ENCODE results near the gene MYLK3. TPM values are rescaled to one million over a fixed set of nuclear protein-coding genes. Genes with fewer than 3 reads are reported as not detected.

The MYLK3 gene
- total and polyA plus RNA-seq, 3 donors from 2014 or later: 18.4 to 88.8 (median 63.4) TPM

GRCh38 chr16:46718214-46718613, 29.9 kb downstream of the MYLK3 start:
- Histone ChIP-seq H3K4me3 (no peak overlapping the region), H3K36me3 (ENCODE audit: low read depth, missing control alignments) (no peaks in the 10 kb centered on the region), H3K4me1 (no peaks in the 10 kb centered on the region), H3K9me3 (no peaks in the 10 kb centered on the region), H3K27ac (no peak overlapping the region), H3K27me3 (no peaks in the 10 kb centered on the region)
- intact Hi-C loops (cut with DNase I; ENCODE audit: low total_unique reads): no loop called here
- WGBS, 2 donors: 82 to 83% methylated on average over 8 of the region's 8 CpGs
- TF ChIP-seq CTCF (IDR thresholded peaks at IDR 0.05): no peak
- no peak for TF ChIP-seq POLR2A (IDR thresholded peaks at IDR 0.05)
- no peak for DNase-seq

DNA sequence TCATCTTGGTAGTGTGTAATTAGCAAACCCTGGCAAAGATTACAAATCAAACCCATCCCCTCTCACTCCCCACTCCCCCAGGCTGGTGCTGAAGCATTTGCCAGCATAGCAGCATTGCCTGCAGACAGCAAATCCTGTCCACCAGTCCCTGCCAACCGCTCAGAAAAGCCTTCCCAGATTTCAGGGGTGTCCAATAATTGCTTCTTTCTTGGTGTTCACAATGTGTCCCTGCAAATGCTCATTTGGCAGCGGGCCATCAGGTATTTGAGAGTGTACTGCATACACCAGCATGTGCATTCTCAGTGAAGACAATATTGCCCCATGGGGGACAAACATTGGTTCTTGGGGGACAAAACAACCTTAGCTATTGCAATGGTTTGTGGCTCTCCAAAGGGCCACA, 30.5 kb downstream of the MYLK3 start:
- no peaks in the 10 kb centered on the region for H3K27me3 ChIP-seq
- H3K4me1 ChIP-seq: no peaks in the 10 kb centered on the region
- intact Hi-C loops (cut with DNase I; ENCODE audit: low total_unique reads): no loop called here
- 81 to 89% methylated on average over 2 of the region's 2 CpGs for WGBS, 2 donors
- no peaks in the 10 kb centered on the region for H3K9me3 ChIP-seq
- DNase-seq: no peak
- no peak overlapping the region for H3K4me3 ChIP-seq
- H3K36me3 ChIP-seq (ENCODE audit: low read depth, missing control alignments): no peaks in the 10 kb centered on the region
- H3K27ac ChIP-seq: no peak overlapping the region
- TF ChIP-seq POLR2A (IDR thresholded peaks at IDR 0.05) (no peak), CTCF (IDR thresholded peaks at IDR 0.05) (no peak)

DNA sequence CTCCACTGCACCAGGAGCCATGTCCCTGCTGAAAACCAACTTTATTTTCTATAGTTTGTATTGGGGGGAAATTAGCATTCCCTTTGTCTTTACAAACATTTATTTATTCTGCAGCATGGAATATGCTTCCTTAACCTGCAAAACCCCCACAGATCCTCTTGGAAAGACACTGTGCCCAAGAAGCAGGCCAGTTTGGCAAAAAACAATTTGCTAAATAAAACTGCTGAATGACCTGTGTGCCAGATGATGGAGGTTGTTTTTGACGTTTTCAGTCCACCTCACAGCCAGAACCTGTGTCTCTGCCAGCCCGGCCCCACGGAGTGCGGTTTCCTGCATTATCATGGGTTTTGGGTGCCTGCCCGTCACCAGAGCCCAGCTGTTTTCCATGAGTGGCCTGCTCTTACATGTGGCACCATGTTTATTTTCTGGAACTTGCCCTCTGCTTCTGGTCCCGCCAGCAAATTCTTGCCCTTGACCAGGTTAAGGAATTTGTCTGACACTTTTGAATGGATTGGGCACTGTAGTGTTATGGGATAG, 32.3 kb downstream of the MYLK3 start:
- no peaks in the 10 kb centered on the region for H3K36me3 ChIP-seq (ENCODE audit: low read depth, missing control alignments)
- DNase-seq: no peak
- WGBS, 2 donors: 67 to 95% methylated on average over 5 to 6 of the region's 6 CpGs
- no peaks in the 10 kb centered on the region for H3K9me3 ChIP-seq
- no peak overlapping the region for H3K27ac ChIP-seq
- TF ChIP-seq CTCF (IDR thresholded peaks at IDR 0.05) (no peak), POLR2A (IDR thresholded peaks at IDR 0.05) (no peak)
- H3K4me3 ChIP-seq: no peak overlapping the region
- no peaks in the 10 kb centered on the region for H3K27me3 ChIP-seq
- H3K4me1 ChIP-seq: no peaks in the 10 kb centered on the region
- intact Hi-C loops (cut with DNase I; ENCODE audit: low total_unique reads): no loop called here

GRCh38 chr16:46714797-46715591, 33.1 kb downstream of the MYLK3 start:
- DNase-seq: no peak
- H3K4me1 ChIP-seq: no peaks in the 10 kb centered on the region
- intact Hi-C loops (cut with DNase I; ENCODE audit: low total_unique reads): no loop called here

More at GRCh38 chr16:46714797-46715591, 33.1 kb downstream of the MYLK3 start:
- Histone ChIP-seq H3K9me3 (no peaks in the 10 kb centered on the region), H3K36me3 (ENCODE audit: low read depth, missing control alignments) (no peaks in the 10 kb centered on the region), H3K27me3 (no peaks in the 10 kb centered on the region), H3K4me3 (no peak overlapping the region), H3K27ac (no peak overlapping the region)
- no peak for TF ChIP-seq CTCF (IDR thresholded peaks at IDR 0.05)
- TF ChIP-seq POLR2A (IDR thresholded peaks at IDR 0.05): no peak
- 86 to 89% methylated on average over 7 of the region's 7 CpGs for WGBS, 2 donors
